Neural cell (in vitro differentiated cells): ENCODE results near the gene OMG.

Source experiments
- EP300 ChIP-seq: fragments of 450-650 bp; conservative IDR thresholded peaks from 2 replicates; pipeline ENCODE4 v1.6.1; 2014; ENCODE audit warnings: antibody characterized with exemption, mild to moderate bottlenecking, moderate library complexity; ENCODE audit not compliant: poor library complexity, severe bottlenecking
- EZH2 ChIP-seq: fragments of 200-600, 300-800 bp; shearing (Covaris generic), sonication (generic); IDR thresholded peaks from 2 replicates; pipeline ENCODE4 v1.6.1; 2014; ENCODE audit warnings: antibody characterized with exemption, low read length, borderline replicate concordance, mild to moderate bottlenecking; ENCODE audit not compliant: insufficient read depth, poor library complexity, severe bottlenecking
- POLR2AphosphoS5 ChIP-seq: IDR thresholded peaks from 2 replicates; pipeline ENCODE4 v1.6.1; 2012
- RAD21 ChIP-seq: fragments of 450-650 bp; conservative IDR thresholded peaks from 2 replicates; pipeline ENCODE4 v1.6.1; 2014; ENCODE audit warnings: antibody characterized with exemption, mild to moderate bottlenecking, moderate library complexity
- SMC3 ChIP-seq: fragments of 450-650 bp; conservative IDR thresholded peaks from 2 replicates; pipeline ENCODE4 v1.6.1; 2014; ENCODE audit warnings: antibody characterized with exemption, mild to moderate bottlenecking, moderate library complexity; ENCODE audit not compliant: poor library complexity
- TAF1 ChIP-seq: IDR thresholded peaks from 2 replicates; pipeline ENCODE4 v1.6.1; 2012; ENCODE audit warnings: low read depth
- TF ChIP-seq, protein P1 (sequence below): IDR thresholded peaks from 2 replicates; pipeline ENCODE4 v1.6.1; 2012; ENCODE audit warnings: borderline replicate concordance
- TF ChIP-seq, protein P2 (sequence below): fragments of 450-650 bp; IDR thresholded peaks from 2 replicates; pipeline ENCODE4 v1.5.1; 2014; ENCODE audit warnings: antibody characterized with exemption, mild to moderate bottlenecking, moderate library complexity; ENCODE audit not compliant: poor library complexity, severe bottlenecking

DNA sequence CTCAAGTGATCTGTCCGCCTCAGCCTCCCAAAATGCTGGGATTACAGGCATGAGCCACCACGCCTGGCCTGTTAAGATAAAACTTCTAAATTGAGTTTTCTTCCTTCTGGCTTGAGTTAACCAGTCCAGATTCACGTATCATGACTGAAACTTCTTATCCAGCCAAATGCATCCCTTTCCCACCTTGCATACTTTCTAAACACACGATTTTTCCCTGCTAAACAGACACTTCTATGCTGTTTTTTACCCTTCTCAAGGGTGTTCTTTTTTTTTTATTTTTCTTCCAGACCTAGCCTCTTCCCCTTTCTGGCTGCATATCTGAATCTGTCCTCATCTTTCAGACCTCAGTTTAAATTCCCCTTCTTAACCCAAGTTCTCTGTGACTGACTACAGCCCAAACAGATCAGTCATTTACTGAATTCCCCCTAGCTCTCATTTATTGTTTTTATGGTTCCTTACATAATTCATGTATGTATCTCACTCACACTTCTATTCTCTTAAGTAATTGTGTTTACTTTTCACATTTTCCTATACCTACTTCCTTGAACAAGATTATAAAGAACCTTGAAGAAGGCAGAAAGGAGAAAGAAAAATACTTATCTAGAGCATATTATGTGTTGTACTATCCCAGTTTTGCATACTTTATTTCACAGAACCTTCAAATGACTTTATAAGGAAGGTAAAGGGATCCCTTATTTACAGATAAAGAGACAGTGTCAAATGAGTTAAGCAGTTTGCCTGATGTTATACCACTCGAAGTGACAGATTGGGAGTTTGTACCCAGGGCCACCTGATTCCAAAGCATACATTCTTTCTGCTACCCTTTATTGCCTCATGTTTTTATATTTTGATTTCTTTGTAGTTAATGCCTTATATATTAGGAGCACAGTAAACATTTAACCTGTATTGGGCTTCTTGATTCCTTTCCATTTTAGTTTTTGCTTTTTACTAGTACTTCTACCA, 11.6 kb upstream of the OMG start:
- TF ChIP-seq EP300: no peak
- TF ChIP-seq, protein P1, sequence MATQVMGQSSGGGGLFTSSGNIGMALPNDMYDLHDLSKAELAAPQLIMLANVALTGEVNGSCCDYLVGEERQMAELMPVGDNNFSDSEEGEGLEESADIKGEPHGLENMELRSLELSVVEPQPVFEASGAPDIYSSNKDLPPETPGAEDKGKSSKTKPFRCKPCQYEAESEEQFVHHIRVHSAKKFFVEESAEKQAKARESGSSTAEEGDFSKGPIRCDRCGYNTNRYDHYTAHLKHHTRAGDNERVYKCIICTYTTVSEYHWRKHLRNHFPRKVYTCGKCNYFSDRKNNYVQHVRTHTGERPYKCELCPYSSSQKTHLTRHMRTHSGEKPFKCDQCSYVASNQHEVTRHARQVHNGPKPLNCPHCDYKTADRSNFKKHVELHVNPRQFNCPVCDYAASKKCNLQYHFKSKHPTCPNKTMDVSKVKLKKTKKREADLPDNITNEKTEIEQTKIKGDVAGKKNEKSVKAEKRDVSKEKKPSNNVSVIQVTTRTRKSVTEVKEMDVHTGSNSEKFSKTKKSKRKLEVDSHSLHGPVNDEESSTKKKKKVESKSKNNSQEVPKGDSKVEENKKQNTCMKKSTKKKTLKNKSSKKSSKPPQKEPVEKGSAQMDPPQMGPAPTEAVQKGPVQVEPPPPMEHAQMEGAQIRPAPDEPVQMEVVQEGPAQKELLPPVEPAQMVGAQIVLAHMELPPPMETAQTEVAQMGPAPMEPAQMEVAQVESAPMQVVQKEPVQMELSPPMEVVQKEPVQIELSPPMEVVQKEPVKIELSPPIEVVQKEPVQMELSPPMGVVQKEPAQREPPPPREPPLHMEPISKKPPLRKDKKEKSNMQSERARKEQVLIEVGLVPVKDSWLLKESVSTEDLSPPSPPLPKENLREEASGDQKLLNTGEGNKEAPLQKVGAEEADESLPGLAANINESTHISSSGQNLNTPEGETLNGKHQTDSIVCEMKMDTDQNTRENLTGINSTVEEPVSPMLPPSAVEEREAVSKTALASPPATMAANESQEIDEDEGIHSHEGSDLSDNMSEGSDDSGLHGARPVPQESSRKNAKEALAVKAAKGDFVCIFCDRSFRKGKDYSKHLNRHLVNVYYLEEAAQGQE: no peak
- no peak for TF ChIP-seq EZH2
- TF ChIP-seq, protein P2, sequence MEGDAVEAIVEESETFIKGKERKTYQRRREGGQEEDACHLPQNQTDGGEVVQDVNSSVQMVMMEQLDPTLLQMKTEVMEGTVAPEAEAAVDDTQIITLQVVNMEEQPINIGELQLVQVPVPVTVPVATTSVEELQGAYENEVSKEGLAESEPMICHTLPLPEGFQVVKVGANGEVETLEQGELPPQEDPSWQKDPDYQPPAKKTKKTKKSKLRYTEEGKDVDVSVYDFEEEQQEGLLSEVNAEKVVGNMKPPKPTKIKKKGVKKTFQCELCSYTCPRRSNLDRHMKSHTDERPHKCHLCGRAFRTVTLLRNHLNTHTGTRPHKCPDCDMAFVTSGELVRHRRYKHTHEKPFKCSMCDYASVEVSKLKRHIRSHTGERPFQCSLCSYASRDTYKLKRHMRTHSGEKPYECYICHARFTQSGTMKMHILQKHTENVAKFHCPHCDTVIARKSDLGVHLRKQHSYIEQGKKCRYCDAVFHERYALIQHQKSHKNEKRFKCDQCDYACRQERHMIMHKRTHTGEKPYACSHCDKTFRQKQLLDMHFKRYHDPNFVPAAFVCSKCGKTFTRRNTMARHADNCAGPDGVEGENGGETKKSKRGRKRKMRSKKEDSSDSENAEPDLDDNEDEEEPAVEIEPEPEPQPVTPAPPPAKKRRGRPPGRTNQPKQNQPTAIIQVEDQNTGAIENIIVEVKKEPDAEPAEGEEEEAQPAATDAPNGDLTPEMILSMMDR: no peak
- TF ChIP-seq POLR2AphosphoS5: no peak
- TF ChIP-seq RAD21: no peak
- TF ChIP-seq SMC3: no peak
- no peak for TF ChIP-seq TAF1
